HAP-1 (cell line): Measurements from ENCODE around the gene CYTIP.
A peak's percentile ranks its signal among the peaks of the same experiment; 100 is the strongest.

Experiments
- DNase-seq, 2 experiments: peaks; one replicate each; pipeline ENCODE4 v3.0.0-alpha.2; 2016 to 2020; ENCODE audit warnings: low spot score in 2 of 2
- H3K27me3 ChIP-seq: fragments of 250-450 bp; sonication (Bioruptor Pico); 2 replicates; pipeline ENCODE4 v1.5.1; 2020; ENCODE audit warnings: low read depth, mild to moderate bottlenecking, moderate library complexity
- H3K36me3 ChIP-seq: fragments of 250-450 bp; sonication (Bioruptor Pico); replicated peaks from 2 replicates; pipeline ENCODE4 v1.5.1; 2020; ENCODE audit warnings: mild to moderate bottlenecking
- H3K4me1 ChIP-seq: fragments of 250-450 bp; sonication (Bioruptor Pico); 2 replicates; pipeline ENCODE4 v1.5.1; 2020; ENCODE audit warnings: mild to moderate bottlenecking
- H3K4me3 ChIP-seq: fragments of 250-450 bp; sonication (Bioruptor Pico); 2 replicates; pipeline ENCODE4 v1.5.1; 2020; ENCODE audit warnings: mild to moderate bottlenecking, moderate library complexity
- H3K9me3 ChIP-seq: fragments of 250-450 bp; sonication (Bioruptor Pico); 2 replicates; pipeline ENCODE4 v1.5.1; 2020; ENCODE audit warnings: mild to moderate bottlenecking, moderate library complexity
- in situ Hi-C: fragments of 300-500 bp; cut with MboI; formaldehyde crosslinking; loops from 3 replicates; pipeline ENCODE4 v1.14.3; 2020; ENCODE audit warnings: low sequenced_read_pairs, inconsistent platforms, mixed read lengths

The CYTIP gene

GRCh38 chr2:157444641-157445040 is 752 bp upstream of the CYTIP start:
- Histone ChIP-seq H3K4me3 (no peak overlapping the region), H3K4me1 (no peaks in the 10 kb centered on the region), H3K9me3 (no peaks in the 10 kb centered on the region), H3K27me3 (no peaks in the 10 kb centered on the region), H3K36me3 (no peaks in the 10 kb centered on the region)
- no peak for DNase-seq
- in situ Hi-C loops, result no loop called here

- no peaks in the 10 kb centered on the region for H3K36me3 ChIP-seq
- in situ Hi-C loops, result no loop called here
- H3K4me1 ChIP-seq, result no peaks in the 10 kb centered on the region
- H3K9me3 ChIP-seq, result no peaks in the 10 kb centered on the region
- no peak for DNase-seq
- H3K27me3 ChIP-seq, result no peaks in the 10 kb centered on the region
- H3K4me3 ChIP-seq, result no peak overlapping the region
These were observed 799 bp downstream of the CYTIP start for GRCh38 chr2:157443090-157443489.

- Histone ChIP-seq H3K4me1 (no peaks in the 10 kb centered on the region), H3K4me3 (no peak overlapping the region), H3K9me3 (no peaks in the 10 kb centered on the region), H3K36me3 (no peaks in the 10 kb centered on the region), H3K27me3 (no peaks in the 10 kb centered on the region)
- no peak for DNase-seq
- in situ Hi-C loops, result no loop called here
These were observed 1.3 kb downstream of the CYTIP start for GRCh38 chr2:157442636-157443035.

- Histone ChIP-seq H3K4me1 (no peaks in the 10 kb centered on the region), H3K9me3 (no peaks in the 10 kb centered on the region), H3K27me3 (no peaks in the 10 kb centered on the region), H3K4me3 (no peak overlapping the region), H3K36me3 (no peaks in the 10 kb centered on the region)
- in situ Hi-C loops, result no loop called here
- DNase-seq, result no peak
These were observed 1.7 kb downstream of the CYTIP start for GRCh38 chr2:157442191-157442590.

GRCh38 chr2:157441072-157441454 is 2.8 kb downstream of the CYTIP start:
- Histone ChIP-seq H3K4me3 (no peak overlapping the region), H3K9me3 (no peaks in the 10 kb centered on the region), H3K36me3 (no peaks in the 10 kb centered on the region), H3K27me3 (no peaks in the 10 kb centered on the region), H3K4me1 (no peaks in the 10 kb centered on the region)
- DNase-seq, result no peak
- in situ Hi-C loops, result no loop called here

GRCh38 chr2:157440404-157441071 is 3.4 kb downstream of the CYTIP start:
- in situ Hi-C loops, result no loop called here
- Histone ChIP-seq H3K4me1 (no peaks in the 10 kb centered on the region), H3K36me3 (no peaks in the 10 kb centered on the region), H3K27me3 (0 out of 2 replicates have a peak, but pooled peaks cover 3% of the 10 kb centered on the region), H3K4me3 (no peak overlapping the region), H3K9me3 (no peaks in the 10 kb centered on the region)
- DNase-seq, result no peak

- Histone ChIP-seq H3K4me3 (no peak overlapping the region), H3K9me3 (no peaks in the 10 kb centered on the region), H3K4me1 (no peaks in the 10 kb centered on the region), H3K27me3 (0 out of 2 replicates have a peak, but pooled peaks cover 3% of the 10 kb centered on the region), H3K36me3 (no peaks in the 10 kb centered on the region)
- no peak for DNase-seq
- in situ Hi-C loops, result no loop called here
These were observed 4.1 kb downstream of the CYTIP start for GRCh38 chr2:157439824-157440186.

- no peak for DNase-seq
- Histone ChIP-seq H3K27me3 (0 out of 2 replicates have a peak, but pooled peaks cover 3% of the 10 kb centered on the region), H3K9me3 (no peaks in the 10 kb centered on the region), H3K4me3 (no peak overlapping the region), H3K4me1 (no peaks in the 10 kb centered on the region), H3K36me3 (no peaks in the 10 kb centered on the region)
- in situ Hi-C loops, result no loop called here
These were observed 4.7 kb downstream of the CYTIP start for GRCh38 chr2:157438863-157439823.

GRCh38 chr2:157433394-157433793 is 10.5 kb downstream of the CYTIP start:
- Histone ChIP-seq H3K4me1 (peaks cover 12% of the 10 kb centered on the region), H3K36me3 (no peaks in the 10 kb centered on the region), H3K27me3 (0 out of 2 replicates have a peak, but pooled peaks cover 3% of the 10 kb centered on the region), H3K9me3 (no peaks in the 10 kb centered on the region), H3K4me3 (no peak overlapping the region)
- in situ Hi-C loops, result no loop called here
- peak in 1 of 2 experiments; percentile 7 for DNase-seq

GRCh38 chr2:157432475-157433106 is 11.3 kb downstream of the CYTIP start:
- H3K36me3 ChIP-seq, result no peaks in the 10 kb centered on the region

GRCh38 chr2:157431176-157431575 is 12.7 kb downstream of the CYTIP start:
- Histone ChIP-seq H3K4me3 (no peak overlapping the region), H3K36me3 (no peaks in the 10 kb centered on the region), H3K4me1 (peaks cover 12% of the 10 kb centered on the region), H3K27me3 (0 out of 2 replicates have a peak, but pooled peaks cover 3% of the 10 kb centered on the region), H3K9me3 (no peaks in the 10 kb centered on the region)
- no peak for DNase-seq
- in situ Hi-C loops, result no loop called here

More at GRCh38 chr2:157432475-157433106, 11.3 kb downstream of the CYTIP start:
- 0 out of 2 replicates have a peak, but pooled peaks cover 3% of the 10 kb centered on the region for H3K27me3 ChIP-seq
- in situ Hi-C loops, result no loop called here
- no peaks in the 10 kb centered on the region for H3K9me3 ChIP-seq
- no peak for DNase-seq
- H3K4me3 ChIP-seq, result no peak overlapping the region
- peaks cover 12% of the 10 kb centered on the region for H3K4me1 ChIP-seq

GRCh38 chr2:157428500-157429175 is 15.3 kb downstream of the CYTIP start:
- in situ Hi-C loops, result no loop called here
- no peak overlapping the region for H3K4me3 ChIP-seq
- H3K9me3 ChIP-seq, result no peaks in the 10 kb centered on the region
- peaks cover 8% of the 10 kb centered on the region for H3K4me1 ChIP-seq
- no peaks in the 10 kb centered on the region for H3K36me3 ChIP-seq
- no peaks in the 10 kb centered on the region for H3K27me3 ChIP-seq
- no peak for DNase-seq

- no peak for DNase-seq
- no peak overlapping the region for H3K4me3 ChIP-seq
- H3K36me3 ChIP-seq, result no peaks in the 10 kb centered on the region
- no peaks in the 10 kb centered on the region for H3K27me3 ChIP-seq
- H3K4me1 ChIP-seq, result peaks cover 2% of the 10 kb centered on the region
- no peaks in the 10 kb centered on the region for H3K9me3 ChIP-seq
- in situ Hi-C loops, result no loop called here
These were observed 16.0 kb downstream of the CYTIP start for GRCh38 chr2:157427922-157428303.
